ENCODE data around the gene DRGX.

- TF ChIP-seq GATA2 (IDR thresholded peaks at IDR 0.05; ENCODE audit: insufficient read depth, insufficient read length, low read depth, low read length) (no peak), CTCF (IDR thresholded peaks at IDR 0.05; ENCODE audit: extremely low read depth in 1 of 2, insufficient read depth in 1 of 2, low read depth in 1 of 2, low read length in 2 of 2) (no peak), FOS (IDR thresholded peaks at IDR 0.05; ENCODE audit: borderline replicate concordance, insufficient read depth, low read length) (no peak), EZH2 (IDR thresholded peaks at IDR 0.05; ENCODE audit: borderline replicate concordance, low read depth, low read length, severe bottlenecking) (no peak)
Measured at GRCh38 chr10:49365675-49366415, 30.0 kb downstream of the DRGX start.

Data from endothelial cell of umbilical vein (primary cell).